G401.6 (cell line): Measurements from ENCODE around the gene HPCAL4.

Experiments
- FAIRE-seq: peaks from 2 replicates; lab custom pipeline; 2012; peaks lifted over from hg19 to GRCh38; lab: Jason Lieb, UNC

The HPCAL4 gene

DNA sequence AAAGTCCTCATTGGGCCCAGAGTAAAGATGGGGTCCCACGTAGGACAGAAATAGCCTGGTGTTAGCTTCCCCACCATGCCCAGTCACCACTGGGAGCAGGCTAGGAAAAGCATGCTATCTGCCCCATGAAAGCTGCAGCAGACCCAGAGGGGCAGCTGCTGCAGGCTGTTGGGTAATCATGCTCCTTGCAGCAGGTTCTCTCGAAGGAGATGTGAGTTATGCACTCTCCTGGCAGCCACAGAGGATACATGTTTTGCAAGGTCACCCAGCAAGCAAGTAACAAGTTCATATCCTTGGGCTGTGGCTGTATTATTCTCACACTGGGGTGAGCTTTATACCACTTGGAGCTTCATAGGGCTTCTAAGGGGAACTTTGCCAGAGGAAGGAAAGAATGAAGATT is 42.7 kb downstream of the HPCAL4 start:
- no peak for FAIRE-seq

DNA sequence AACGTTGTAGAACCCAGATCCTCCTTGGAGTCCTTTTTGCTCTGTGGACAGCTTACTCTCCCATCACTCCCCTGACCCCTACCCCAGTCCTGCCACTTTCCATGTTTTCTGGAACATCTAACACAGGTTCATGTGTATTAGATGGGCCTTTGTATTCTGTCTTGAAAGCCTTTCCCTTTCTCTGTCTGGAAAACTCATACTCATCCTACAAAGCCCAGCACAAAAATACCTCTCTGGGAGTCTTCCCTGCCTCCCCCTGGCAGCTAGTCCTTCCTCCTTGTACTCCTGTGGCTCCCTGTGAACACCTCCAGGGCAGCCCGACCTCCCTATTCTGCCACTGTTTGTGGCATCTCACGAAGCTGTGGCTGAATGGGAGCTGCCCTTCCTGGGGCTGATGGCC is 44.0 kb downstream of the HPCAL4 start:
- FAIRE-seq = no peak

DNA sequence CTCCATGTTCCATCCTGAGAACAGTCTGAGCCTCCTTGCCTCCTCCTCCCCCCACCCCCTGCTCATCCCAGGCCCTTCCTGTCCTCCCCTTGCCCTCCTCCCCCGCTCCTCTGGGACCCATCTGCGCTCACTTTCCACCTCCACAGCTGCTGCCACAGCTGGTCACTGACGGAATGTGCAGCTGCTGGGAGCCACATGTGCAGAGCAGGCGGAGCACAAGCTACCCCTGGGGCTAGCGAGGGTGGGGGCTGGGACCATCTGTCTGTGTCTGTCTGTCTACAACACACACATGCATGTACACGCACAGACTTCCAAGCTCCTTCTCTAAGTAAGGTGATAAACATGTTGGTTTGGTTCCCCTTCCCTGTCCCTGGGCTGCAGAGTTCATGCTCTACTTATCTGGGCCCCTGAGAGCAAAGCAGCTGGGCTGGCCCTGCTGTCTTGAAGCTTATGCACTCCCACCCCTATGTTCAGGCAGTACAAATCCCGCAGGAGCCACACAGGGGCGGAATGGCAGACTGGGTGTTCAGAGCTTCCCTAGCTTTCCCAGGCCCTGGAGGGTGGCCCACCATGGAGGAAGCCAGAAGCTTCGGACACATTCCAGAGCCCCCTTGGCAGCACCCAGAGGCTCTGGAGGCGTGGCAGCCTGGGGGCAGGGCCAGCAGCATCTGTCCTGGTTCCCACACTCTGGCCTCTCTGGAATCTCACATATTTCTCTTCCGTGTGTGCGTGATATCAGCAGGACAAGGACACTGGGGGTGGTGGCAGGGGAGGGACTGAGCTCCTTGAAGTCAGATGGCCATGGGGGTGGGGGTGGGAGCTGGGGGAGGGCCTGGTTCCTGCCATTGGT is 44.8 kb downstream of the HPCAL4 start:
- FAIRE-seq = no peak

DNA sequence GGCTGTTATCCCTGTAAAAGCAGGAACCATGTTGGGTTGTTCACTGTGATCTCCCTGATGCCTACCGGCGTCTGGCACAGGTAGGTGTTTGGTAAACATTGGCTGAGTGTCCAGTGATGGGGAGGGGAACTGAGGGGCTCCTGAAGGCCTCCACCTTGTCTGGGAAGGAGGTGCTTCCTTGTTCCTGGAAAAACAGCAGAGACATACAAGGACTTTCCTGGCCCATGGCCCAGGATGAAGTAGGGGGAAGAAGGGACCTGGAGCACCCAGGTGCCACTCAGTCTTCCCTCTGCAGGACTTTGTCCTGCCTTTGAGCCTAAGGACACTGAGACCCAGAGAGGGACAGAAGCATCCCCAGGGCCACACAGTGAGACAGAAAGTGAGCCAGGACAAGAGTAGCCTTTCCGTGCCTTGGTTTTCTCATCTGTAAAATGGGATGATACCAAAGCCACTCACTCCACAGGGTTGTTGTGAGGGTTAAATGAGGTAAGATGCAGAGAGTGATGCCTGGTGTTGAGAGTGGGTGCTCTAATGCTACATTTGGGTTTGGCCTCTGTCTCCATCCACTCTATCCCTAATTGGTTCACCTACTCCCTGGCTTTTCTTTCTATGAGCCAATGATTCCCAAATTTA is 45.7 kb downstream of the HPCAL4 start:
- no peak for FAIRE-seq

DNA sequence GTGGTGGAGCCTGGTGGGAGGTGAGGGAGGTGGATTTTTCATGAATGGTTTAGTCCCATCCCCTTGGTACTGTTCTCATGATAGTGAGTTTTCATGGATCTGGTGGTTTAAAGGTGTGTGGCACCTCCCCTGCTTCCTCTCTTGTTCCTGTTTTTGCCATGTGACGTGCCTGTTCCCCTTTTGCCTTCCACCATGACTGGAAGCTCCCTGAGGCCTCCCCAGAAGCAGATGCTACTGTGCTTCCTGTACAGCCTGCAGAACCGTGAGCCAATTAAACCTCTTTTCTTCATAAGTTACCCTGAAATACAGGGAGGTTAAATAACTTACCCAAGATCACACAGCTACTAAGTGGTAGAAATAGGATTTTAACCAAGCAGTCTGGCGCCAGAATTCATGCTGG is 47.5 kb downstream of the HPCAL4 start:
- FAIRE-seq = no peak

DNA sequence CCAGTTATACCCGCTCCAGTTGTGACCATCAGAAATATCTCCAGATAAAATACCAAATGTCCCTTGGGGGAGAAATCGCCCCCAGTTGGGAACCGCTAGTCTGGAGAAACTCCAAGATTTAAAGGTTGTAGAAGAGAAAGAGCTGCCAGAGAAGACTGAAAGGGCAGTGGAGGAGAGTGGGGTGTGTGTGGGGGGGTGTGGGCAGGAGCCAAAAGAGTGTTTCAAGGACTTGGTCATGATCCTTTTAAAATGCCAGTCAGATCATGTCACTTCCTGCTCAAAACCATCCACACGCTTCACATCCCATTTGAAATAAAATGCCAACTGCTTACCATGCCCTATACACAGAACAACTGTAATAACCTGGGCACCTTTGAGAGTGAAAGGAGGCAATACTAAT is 48.4 kb downstream of the HPCAL4 start:
- no peak for FAIRE-seq

DNA sequence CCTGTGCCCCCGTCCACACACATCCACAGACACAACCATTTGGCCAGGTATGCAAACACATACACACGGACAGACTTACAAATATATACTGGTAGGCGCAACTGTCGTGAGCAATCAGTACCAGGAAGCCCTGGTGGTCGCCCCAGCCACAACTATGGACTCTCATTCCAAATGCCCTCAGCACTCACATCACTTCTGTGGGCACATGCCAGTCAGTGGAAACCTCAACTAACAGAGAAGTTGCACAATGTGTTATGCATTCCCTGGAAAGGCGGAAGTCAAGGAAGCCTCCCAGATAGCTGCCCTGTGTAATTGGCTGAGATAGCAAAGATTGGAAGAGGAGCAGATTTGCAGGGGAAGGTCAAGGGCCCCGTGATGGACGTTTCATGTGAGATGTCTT is 50.4 kb downstream of the HPCAL4 start:
- FAIRE-seq = no peak

DNA sequence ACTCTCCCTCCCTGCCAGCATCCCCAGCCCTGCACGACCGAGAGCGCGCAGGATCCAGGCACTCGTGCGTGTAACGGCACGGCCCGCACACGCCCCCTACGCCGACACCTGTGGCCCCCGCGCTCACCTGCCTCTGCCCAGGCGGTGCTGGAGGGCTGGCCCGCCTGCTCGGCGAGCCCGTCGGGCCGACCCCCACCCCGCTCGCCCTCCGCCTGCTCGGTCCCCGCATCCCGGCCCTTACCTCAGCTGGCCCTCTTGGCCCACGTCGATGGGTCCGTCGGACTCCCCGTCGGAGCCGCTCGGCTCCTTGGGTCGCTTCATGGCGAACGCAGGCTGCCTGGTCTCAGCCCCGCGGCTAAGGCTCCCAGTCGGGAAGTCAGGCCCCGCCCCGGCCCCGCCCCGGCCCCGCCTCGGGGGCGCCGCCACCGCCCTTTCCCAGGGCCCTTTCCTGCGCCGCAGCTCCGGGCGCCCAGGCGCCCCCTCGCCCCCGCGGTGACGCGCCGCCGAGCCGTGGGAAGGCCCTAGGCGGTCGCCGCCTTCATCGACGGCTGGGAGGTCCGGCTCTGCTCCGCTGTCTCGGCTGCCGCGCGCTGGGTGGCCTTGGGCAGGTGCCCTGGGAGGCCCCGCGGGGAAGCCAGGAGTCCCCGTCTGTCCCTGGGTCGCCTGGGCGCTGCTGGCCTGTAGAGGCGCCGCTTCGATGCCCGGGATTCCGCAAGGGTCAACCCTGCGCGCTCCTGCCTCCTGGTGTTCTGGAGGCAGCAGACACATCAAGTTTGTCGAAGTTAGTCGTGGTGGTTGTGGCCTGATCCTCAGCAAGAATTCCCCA is 51.7 kb downstream of the HPCAL4 start, which contains the start of gene HEYL:
Gene HEYL (minus strand): TSS at position 339 of the 826 bp plus-strand sequence. CDS start 18 bp downstream, at position 321.
- FAIRE-seq = no peak

DNA sequence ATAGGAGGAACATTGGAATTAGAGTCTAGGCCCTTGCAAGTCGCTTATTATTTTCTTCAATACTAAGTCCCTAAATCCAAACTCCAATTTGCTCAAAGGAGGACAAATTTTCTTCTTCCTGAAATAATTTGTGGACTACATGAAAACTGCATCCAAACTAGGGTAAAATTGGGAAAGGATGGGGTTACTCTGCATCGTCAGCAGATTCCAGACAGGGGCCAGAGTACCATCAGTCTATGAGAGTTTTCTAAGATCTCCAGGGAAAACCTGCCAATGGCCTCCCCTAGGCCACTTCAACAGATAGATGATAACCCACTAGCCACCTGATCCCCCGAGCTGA is 52.3 kb downstream of the HPCAL4 start:
- FAIRE-seq = no peak

DNA sequence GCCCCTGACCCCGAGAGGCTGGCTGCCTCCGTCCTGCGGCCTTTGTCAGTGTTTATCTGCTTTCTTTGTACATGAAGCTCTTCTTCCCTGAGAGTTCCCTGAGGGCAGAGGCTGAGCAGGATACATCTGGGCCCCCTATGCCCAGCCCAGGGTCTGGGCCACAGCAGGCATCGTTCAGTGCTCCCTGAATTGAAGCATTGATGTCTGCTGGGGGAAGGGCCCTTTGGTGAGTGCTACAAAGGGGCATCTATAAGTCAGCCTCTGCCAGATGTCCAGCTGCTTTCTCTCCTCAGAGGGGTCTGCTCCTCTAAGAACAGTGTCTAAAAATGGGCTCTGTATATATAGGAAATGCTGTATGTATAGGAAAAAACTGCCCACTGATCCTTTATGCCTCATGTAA is 53.9 kb downstream of the HPCAL4 start:
- no peak for FAIRE-seq

DNA sequence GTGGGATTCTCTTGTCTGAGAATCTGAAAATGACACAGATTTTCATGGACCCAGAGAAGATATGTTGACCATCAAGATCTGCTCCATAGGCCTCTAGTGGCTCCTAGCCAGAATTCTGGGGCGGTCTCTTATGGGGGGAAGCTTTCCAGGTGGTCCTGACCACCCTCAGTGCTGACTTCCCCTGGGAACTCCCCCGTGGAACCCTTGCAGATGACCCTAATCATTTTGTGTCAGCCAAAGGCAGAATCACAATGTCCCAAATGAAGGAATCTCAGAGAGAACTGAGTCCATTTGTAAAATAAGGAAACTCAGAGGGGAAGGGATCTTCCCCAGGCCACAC is 55.4 kb downstream of the HPCAL4 start:
- FAIRE-seq = no peak

DNA sequence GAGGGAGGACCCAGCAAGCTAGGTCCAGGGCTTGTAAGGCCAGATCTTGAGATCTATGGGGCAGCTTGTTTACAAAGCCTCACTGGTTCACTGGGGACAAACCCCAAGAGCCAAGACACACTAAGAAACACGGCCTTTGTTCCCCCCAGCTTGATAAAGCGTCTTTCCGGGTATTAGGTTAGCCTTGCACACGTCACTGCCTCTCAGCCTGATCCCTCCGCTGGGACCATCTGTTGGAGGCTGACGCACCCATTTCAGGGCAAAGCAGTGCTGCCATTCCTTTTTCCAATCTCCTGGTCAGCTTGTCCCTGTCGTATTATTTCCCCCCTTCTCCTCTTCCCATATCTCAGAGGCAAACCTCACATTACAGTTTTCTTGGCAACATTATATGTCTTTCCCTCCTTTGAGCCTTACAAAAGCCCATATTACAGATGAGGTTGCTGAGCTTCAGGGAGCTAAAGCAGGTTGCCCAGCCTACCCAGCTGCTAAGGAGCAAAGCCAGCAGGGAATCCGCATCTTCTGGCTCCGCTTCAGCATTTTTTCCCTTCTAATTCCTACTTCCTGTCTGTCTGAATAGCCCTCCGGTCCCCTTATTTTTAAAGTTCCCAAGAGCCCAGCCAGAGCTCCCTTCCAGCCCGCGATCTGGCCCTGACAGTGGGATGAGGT is 55.9 kb downstream of the HPCAL4 start:
- no peak for FAIRE-seq

DNA sequence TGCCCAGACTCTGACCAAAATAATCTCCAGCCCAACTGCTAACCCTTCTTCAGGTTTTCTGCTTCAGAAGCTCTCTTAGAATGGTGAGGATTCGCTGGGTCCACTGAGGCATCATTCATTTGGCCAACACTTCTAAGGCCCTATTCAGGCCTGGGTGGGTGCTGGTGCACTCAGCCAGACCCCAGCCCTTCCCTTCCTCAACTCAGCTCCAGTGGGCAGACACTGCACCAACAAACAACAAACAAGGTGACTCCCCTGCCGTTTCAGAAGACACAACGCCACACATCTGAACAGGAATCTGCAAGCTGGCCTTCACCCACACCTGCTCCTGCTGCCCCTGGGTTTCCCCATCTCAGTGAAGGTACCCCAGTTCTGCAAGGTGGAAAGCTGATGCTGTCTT is 57.8 kb downstream of the HPCAL4 start:
- FAIRE-seq = no peak

DNA sequence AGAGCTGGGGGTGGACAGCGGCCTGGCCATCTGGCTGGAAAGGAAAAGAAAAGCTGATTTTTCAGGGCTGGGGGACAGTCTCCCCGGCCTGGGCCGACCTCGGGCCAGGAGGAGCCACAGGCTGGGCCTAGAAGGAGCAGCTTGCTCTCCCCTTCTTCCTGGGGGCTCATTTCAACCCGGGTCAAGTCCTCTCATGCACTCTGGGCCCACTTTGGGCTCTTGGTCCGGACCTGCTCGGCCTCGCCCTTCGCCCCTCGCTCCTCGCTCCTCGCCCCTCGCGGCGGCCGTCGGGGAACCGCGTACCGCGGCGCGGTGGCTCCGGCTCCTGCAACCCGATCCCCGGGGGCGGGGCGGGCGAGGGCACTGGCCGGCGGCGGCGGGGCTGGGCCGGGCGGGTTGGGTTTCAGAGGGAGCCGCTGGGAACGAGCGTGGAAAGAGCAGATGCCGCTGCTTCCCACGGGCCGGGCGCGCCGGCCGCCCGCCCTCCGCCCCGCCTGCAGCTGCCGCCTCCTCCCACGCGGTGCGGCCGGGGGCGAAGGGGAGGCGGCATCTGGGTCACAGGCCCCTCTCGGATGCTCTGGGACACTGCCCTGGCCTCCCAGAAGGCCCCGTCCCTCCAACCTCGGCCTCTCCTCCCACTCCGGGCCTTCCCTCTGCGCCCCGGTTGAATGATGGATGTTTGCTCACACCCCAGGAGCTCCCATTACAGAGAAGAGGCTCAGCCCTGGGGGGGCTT is 58.4 kb downstream of the HPCAL4 start:
- no peak for FAIRE-seq

DNA sequence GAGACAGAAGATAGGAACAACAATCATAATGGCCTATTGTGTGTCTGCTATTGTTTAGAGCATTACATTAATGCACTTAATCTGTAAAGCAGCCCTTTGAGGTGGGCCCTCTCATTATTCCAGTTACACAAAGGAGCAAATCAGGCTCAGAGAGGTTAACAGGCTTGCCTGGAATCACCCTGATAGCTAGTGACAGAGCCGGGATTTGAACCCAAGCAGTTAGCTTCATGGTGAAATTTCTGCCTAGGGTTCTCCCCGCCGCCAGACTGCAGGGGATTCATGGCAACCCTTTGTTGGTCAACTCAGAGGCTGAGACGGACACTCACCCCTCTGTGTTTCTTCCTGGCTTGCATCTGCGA is 58.9 kb downstream of the HPCAL4 start:
- no peak for FAIRE-seq

DNA sequence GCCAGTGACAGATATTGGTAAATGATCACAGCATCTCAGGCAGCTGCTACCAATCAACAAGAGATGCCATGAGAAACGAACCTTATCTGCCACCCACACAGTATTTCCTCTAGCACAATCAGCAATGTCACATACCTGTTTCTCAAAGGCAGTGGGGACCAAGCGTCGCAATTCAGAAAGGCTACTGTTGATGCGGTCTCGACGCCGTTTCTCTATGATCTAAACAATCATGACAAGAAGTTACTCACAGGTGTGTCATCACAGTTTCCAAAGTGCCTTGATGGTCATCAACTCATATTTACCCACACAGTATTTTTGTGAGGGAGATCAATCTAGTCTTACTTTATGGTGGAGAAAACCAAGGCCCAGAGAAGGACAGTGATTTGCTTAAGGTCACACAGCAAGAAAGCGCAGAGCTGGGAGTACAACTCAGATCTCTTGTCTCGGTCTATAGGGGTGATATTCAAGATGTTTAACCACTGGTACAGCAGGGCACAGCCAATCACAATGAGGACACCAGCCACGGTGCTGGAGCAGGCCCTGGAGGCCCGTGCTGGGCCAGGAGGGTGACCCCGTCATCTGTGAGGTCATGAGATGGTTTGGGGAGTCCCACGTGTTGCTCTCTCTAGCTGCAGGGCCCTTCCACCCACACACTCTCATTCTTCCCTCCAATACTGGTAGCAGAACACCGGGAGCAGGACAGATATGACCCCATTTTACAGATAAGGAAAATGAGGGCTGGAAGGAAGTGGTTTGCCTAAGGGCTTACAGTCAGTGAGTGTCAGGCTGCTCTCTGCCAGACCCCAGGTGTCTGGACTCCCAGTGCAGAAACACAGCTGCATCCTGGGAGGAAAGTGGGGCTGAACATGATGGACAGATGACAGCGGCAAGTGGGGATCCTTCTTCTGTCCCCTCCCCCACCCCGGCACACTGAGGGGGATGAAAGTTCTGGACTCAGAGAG is 59.6 kb downstream of the HPCAL4 start:
- FAIRE-seq = no peak

DNA sequence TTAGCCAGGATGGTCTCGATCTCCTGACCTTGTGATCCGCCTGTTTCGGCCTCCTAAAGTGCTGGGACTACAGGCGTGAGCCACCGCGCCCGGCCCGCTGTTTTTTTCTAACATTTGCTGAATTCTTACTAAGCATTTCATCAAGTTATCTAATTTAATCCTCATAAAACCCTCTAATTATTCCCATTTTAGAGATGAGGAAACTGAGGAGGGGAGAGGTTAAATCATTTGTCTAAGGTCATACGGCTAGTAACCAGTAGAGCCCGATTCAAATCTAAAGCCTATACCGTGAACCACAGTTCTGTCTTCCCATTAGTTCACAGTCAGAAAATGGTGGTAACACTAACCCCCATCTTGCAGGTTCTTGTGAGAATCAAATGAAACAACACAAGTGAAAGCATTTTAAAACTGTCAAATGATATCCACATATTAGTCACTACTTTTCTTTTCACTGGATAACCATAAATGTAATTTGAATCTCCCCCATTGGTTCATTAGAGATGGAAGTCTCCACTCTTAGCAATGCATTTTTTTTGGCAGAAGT is 62.4 kb downstream of the HPCAL4 start:
- FAIRE-seq = no peak
